Measurements from ENCODE around the gene PANX2. TPM values are rescaled to one million over a fixed set of nuclear protein-coding genes. Genes with fewer than 3 reads are reported as not detected.

Gene PANX2
- total and polyA plus RNA-seq, 2 of the 4 experiments (the other 2 are of a cell fraction) = 0.18 to 1.7 TPM

DNA sequence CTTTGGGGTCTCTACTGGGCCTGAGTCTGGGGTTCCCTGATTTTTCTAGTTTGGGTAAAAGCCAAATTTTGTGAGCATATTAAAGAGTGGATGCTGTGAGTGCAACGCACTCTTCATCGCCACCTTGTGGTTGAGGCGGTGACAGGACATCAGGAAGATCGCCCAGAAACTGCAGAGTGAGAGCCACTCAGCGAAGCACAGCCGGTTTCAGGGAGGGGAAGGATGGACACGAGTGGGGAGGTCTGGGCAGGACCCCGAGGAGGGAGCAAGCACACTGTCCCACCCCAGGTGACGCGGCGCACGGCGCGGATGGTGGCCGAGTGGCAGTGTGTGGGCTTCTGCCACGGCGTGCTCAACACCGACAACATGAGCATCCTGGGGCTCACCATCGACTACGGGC is 39.4 kb downstream of the PANX2 start:
- Histone ChIP-seq H4K5ac (ENCODE audit: low read depth, low read length) (no peak overlapping the region), H2AK9ac (replicated peaks; ENCODE audit: low read depth, low read length, poor library complexity) (peak overlapping the region; percentile 47), H3K4me2 (ENCODE audit: low read depth, low read length) (no peak overlapping the region), H3K27ac (ENCODE audit: insufficient read depth, low read length) (no peak overlapping the region), H2AFZ (replicated peaks; ENCODE audit: low read length, poor library complexity) (peak overlapping the region; percentile 63), H3K14ac (replicated peaks; ENCODE audit: low read depth, low read length) (no peak overlapping the region), H2BK120ac (ENCODE audit: low read depth, low read length) (no peak overlapping the region), H4K20me1 (ENCODE audit: insufficient read depth, low read length) (peaks cover 57% of the 10 kb centered on the region), H4K91ac (ENCODE audit: insufficient read depth, low read depth, low read length) (no peak overlapping the region), H3K9me1 (ENCODE audit: insufficient read depth, low read length) (peaks cover 3% of the 10 kb centered on the region; the same call in 1 of the 2 replicates), H3K4ac (ENCODE audit: low read depth, low read length) (no peak overlapping the region), H2AK5ac (ENCODE audit: low read depth, low read length) (no peak overlapping the region), H3K4me1 (ENCODE audit: control insufficient read depth, insufficient read depth, low read length) (no peaks in the 10 kb centered on the region), H3K9me3 (ENCODE audit: control insufficient read depth, insufficient read depth, low read length) (no peaks in the 10 kb centered on the region), H3K9ac (ENCODE audit: low read depth, low read length) (no peak overlapping the region), H3K18ac (ENCODE audit: low read depth, low read length) (no peak overlapping the region), H2BK5ac (ENCODE audit: low read depth, low read length, poor library complexity, severe bottlenecking) (no peak overlapping the region), H3K4me3 (ENCODE audit: insufficient read depth, low read depth, low read length) (no peak overlapping the region), H3K56ac (ENCODE audit: extremely low read depth, insufficient read depth, low read length) (no peak overlapping the region), H2BK15ac (ENCODE audit: low read depth, low read length) (no peak overlapping the region), H4K8ac (ENCODE audit: low read depth in 2 of 2, low read length in 2 of 2) (no peak overlapping the region), H3K23ac (ENCODE audit: low read depth, low read length) (no peak overlapping the region), H3K79me1 (ENCODE audit: low read depth in 1 of 2, low read length in 2 of 2) (peaks cover 14 to 73% of the 10 kb centered on the region in 2 experiments), H3K27me3 (ENCODE audit: control insufficient read depth, insufficient read depth, low read length) (no peaks in the 10 kb centered on the region), H2BK20ac (ENCODE audit: low read depth, low read length) (no peak overlapping the region), H3K36me3 (ENCODE audit: control insufficient read depth, insufficient read depth, low read length) (peaks cover 47% of the 10 kb centered on the region)
- BruUV-seq (replicated peaks) = no TSS peak
- intact Hi-C loops (cut with micrococcal nuclease) (loop anchor here (1.0 to 10.0 kb wide), 3 partner anchors 64 to 279 kb away; no protein-coding TSS in a partner anchor), in situ Hi-C loops (cut with MboI; ENCODE audit: low sequenced_read_pairs) (loop anchor here (5.0 to 25.0 kb wide), 3 partner anchors 63 to 398 kb away; no protein-coding TSS in a partner anchor), dilution Hi-C loops (cut with HindIII; ENCODE audit: low sequenced_read_pairs, unreplicated experiment) (no loop called here)
- DNase-seq (peak; percentile 57), ATAC-seq (ENCODE audit: low read depth) (peak; percentile 75)
- 72% methylated on average over 16 of the region's 20 CpGs; no CpG with 5 or more reads in 1 of the 2 experiments for WGBS, 2 experiments (ENCODE audit: extremely low coverage in 2 of 2, insufficient read length in 1 of 2)
- TF ChIP-seq CEBPB (IDR thresholded peaks at IDR 0.05; ENCODE audit: low read depth, low read length) (no peak), SMC3 (IDR thresholded peaks at IDR 0.05; ENCODE audit: low read depth, low read length) (peak; percentile 87), RAD21 (IDR thresholded peaks at IDR 0.05; ENCODE audit: low read length) (peak; percentile 74), NFE2L2 (IDR thresholded peaks at IDR 0.05; ENCODE audit: low read depth, low read length) (no peak), MAFK (IDR thresholded peaks at IDR 0.05; ENCODE audit: low read depth, low read length) (no peak), MAZ (IDR thresholded peaks at IDR 0.05; ENCODE audit: borderline replicate concordance, low read depth, low read length) (no peak), RFX5 (IDR thresholded peaks at IDR 0.05; ENCODE audit: low read depth, low read length) (no peak), FOS (IDR thresholded peaks at IDR 0.05; ENCODE audit: low read depth, low read length) (no peak), CHD1 (IDR thresholded peaks at IDR 0.05; ENCODE audit: low read depth, low read length) (no peak), BHLHE40 (IDR thresholded peaks at IDR 0.05; ENCODE audit: low read depth, low read length) (no peak), RCOR1 (IDR thresholded peaks at IDR 0.05; ENCODE audit: insufficient replicate concordance, low read length) (no peak)
- TF ChIP-seq, protein P1, sequence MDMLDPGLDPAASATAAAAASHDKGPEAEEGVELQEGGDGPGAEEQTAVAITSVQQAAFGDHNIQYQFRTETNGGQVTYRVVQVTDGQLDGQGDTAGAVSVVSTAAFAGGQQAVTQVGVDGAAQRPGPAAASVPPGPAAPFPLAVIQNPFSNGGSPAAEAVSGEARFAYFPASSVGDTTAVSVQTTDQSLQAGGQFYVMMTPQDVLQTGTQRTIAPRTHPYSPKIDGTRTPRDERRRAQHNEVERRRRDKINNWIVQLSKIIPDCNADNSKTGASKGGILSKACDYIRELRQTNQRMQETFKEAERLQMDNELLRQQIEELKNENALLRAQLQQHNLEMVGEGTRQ (IDR thresholded peaks at IDR 0.05; ENCODE audit: low read depth, low read length) = no peak
- TF ChIP-seq, protein P2, sequence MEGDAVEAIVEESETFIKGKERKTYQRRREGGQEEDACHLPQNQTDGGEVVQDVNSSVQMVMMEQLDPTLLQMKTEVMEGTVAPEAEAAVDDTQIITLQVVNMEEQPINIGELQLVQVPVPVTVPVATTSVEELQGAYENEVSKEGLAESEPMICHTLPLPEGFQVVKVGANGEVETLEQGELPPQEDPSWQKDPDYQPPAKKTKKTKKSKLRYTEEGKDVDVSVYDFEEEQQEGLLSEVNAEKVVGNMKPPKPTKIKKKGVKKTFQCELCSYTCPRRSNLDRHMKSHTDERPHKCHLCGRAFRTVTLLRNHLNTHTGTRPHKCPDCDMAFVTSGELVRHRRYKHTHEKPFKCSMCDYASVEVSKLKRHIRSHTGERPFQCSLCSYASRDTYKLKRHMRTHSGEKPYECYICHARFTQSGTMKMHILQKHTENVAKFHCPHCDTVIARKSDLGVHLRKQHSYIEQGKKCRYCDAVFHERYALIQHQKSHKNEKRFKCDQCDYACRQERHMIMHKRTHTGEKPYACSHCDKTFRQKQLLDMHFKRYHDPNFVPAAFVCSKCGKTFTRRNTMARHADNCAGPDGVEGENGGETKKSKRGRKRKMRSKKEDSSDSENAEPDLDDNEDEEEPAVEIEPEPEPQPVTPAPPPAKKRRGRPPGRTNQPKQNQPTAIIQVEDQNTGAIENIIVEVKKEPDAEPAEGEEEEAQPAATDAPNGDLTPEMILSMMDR (conservative IDR thresholded peaks at IDR 0.05; ENCODE audit: low read depth, low read length) = peak; percentile 83
- TF ChIP-seq, protein P3, sequence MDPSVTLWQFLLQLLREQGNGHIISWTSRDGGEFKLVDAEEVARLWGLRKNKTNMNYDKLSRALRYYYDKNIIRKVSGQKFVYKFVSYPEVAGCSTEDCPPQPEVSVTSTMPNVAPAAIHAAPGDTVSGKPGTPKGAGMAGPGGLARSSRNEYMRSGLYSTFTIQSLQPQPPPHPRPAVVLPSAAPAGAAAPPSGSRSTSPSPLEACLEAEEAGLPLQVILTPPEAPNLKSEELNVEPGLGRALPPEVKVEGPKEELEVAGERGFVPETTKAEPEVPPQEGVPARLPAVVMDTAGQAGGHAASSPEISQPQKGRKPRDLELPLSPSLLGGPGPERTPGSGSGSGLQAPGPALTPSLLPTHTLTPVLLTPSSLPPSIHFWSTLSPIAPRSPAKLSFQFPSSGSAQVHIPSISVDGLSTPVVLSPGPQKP (IDR thresholded peaks at IDR 0.05; ENCODE audit: borderline replicate concordance, low read depth, low read length) = no peak
- ChIA-PET CTCF (no interaction called here), POLR2A (ENCODE audit: unreplicated experiment) (no interaction called here)

All from IMR-90 (cell line).